HepG2 (cell line): ENCODE results near the gene PFDN2. TPM values are rescaled to one million over a fixed set of nuclear protein-coding genes. Genes with fewer than 3 reads are reported as not detected.

ENCODE experiments used
- DNMT1 ChIP-seq: sonication (generic); formaldehyde crosslinking; IDR thresholded peaks from 2 replicates; pipeline ENCODE4 v1.5.1; 2020; ENCODE audit warnings: mild to moderate bottlenecking, missing genetic modification reagents
- EP300 ChIP-seq, 3 experiments: sonication (generic) in 1 of 3; formaldehyde crosslinking in 1 of 3; IDR thresholded peaks; 2 replicates each; pipeline versions ENCODE4 v1.5.1 to v1.6.1; 2011 to 2020; ENCODE audit warnings: low read depth in 2 of 3, low read length in 2 of 3, borderline replicate concordance in 1 of 3, improper control_type of control experiment in 1 of 3, mild to moderate bottlenecking in 1 of 3, missing genetic modification reagents in 1 of 3, moderate library complexity in 1 of 3
- HES4 ChIP-seq: sonication (generic); formaldehyde crosslinking; IDR thresholded peaks from 2 replicates; pipeline ENCODE4 v1.9.0; 2021; ENCODE audit warnings: mild to moderate bottlenecking, missing genetic modification reagents, borderline replicate concordance
- HIVEP1 ChIP-seq: sonication (generic); formaldehyde crosslinking; IDR thresholded peaks from 2 replicates; pipeline ENCODE4 v1.4.0; 2020; ENCODE audit warnings: mild to moderate bottlenecking, missing genetic modification reagents
- HNF4A ChIP-seq: sonication (generic); formaldehyde crosslinking; IDR thresholded peaks from 2 replicates; pipeline ENCODE4 v1.4.0; 2020; ENCODE audit warnings: missing genetic modification reagents
- JDP2 ChIP-seq: sonication (generic); formaldehyde crosslinking; IDR thresholded peaks from 2 replicates; pipeline ENCODE4 v1.8.1; 2022; ENCODE audit warnings: missing genetic modification reagents, borderline replicate concordance
- KLF16 ChIP-seq, 2 experiments: sonication (generic) in 1 of 2; formaldehyde crosslinking in 1 of 2; IDR thresholded peaks; 2 replicates each; pipeline versions ENCODE4 v1.6.1 to v1.8.0; 2016 to 2023; ENCODE audit warnings: missing genetic modification reagents in 2 of 2, missing compliant biosample characterization in 1 of 2
- KMT2A ChIP-seq: sonication (generic); formaldehyde crosslinking; IDR thresholded peaks from 2 replicates; pipeline ENCODE4 v1.4.0; 2020; ENCODE audit warnings: missing genetic modification reagents
- NFE2L1 ChIP-seq: sonication (generic); formaldehyde crosslinking; IDR thresholded peaks from 2 replicates; pipeline ENCODE4 v1.4.0; 2020; ENCODE audit warnings: missing genetic modification reagents, mild to moderate bottlenecking, borderline replicate concordance
- ONECUT2 ChIP-seq: sonication (generic); formaldehyde crosslinking; IDR thresholded peaks from 2 replicates; pipeline ENCODE4 v1.4.0; 2020; ENCODE audit warnings: missing genetic modification reagents
- PHF8 ChIP-seq: sonication (generic); formaldehyde crosslinking; IDR thresholded peaks from 2 replicates; pipeline ENCODE4 v1.5.0; 2020; ENCODE audit warnings: missing genetic modification reagents
- PPARG ChIP-seq: conservative IDR thresholded peaks from 2 replicates; pipeline ENCODE4 v1.6.1; 2016; ENCODE audit warnings: missing biosample characterization, missing genetic modification reagents
- RARG ChIP-seq: sonication (generic); formaldehyde crosslinking; IDR thresholded peaks from 2 replicates; pipeline ENCODE4 v1.4.0; 2020; ENCODE audit warnings: low read depth, mild to moderate bottlenecking, missing genetic modification reagents
- SSRP1 ChIP-seq: IDR thresholded peaks from 2 replicates; pipeline ENCODE4 v1.6.1; 2016; ENCODE audit warnings: control low read depth
- ZMYM2 ChIP-seq: sonication (generic); formaldehyde crosslinking; IDR thresholded peaks from 2 replicates; pipeline ENCODE4 v1.8.0; 2022; ENCODE audit warnings: mild to moderate bottlenecking, missing genetic modification reagents
- ZNF260 ChIP-seq: sonication (generic); formaldehyde crosslinking; IDR thresholded peaks from 2 replicates; pipeline ENCODE4 v1.4.0; 2020; ENCODE audit warnings: missing genetic modification reagents, low read depth, mild to moderate bottlenecking, borderline replicate concordance
- ZNF367 ChIP-seq: sonication (generic); formaldehyde crosslinking; IDR thresholded peaks from 2 replicates; pipeline ENCODE4 v1.4.0; 2020; ENCODE audit warnings: missing genetic modification reagents, borderline replicate concordance
- ZNF563 ChIP-seq: sonication (generic); formaldehyde crosslinking; IDR thresholded peaks from 2 replicates; pipeline ENCODE4 v1.8.0; 2022; ENCODE audit warnings: mild to moderate bottlenecking, moderate library complexity, missing genetic modification reagents
- ZNF761 ChIP-seq: sonication (generic); formaldehyde crosslinking; conservative IDR thresholded peaks from 2 replicates; pipeline ENCODE4 v1.4.0; 2020; ENCODE audit warnings: mild to moderate bottlenecking, missing genetic modification reagents
- ZNF816 ChIP-seq: sonication (generic); formaldehyde crosslinking; IDR thresholded peaks from 2 replicates; pipeline ENCODE4 v1.8.0; 2022; ENCODE audit warnings: missing genetic modification reagents, mild to moderate bottlenecking, borderline replicate concordance
- ZNF883 ChIP-seq: sonication (generic); formaldehyde crosslinking; IDR thresholded peaks from 2 replicates; pipeline ENCODE4 v1.5.1; 2020; ENCODE audit warnings: mild to moderate bottlenecking, missing genetic modification reagents; ENCODE audit errors: not compliant biosample characterization
- polyA plus RNA-seq, 8 experiments: library from polyadenylated mRNA; depleted of rRNA in 3 of 8; stranded (reverse) in 7 of 8; unstranded in 1 of 8; fragments of >200 nt; fragmentation: Illumina TruSeq in 4 of 8; extraction: Trizol in 4 of 8; gene quantifications; 2 replicates each; pipeline versions ENCODE4 v1.2.1 to v1.2.3, GENCODE V29; 2011 to 2016; ENCODE audit warnings: low read depth in 4 of 8, missing spikeins in 1 of 8, mixed read lengths in 1 of 8; ENCODE audit not compliant: insufficient read depth in 1 of 8
- total RNA-seq, 5 experiments: library from RNA; depleted of rRNA; stranded (reverse); fragments of >200 nt; fragmentation: Illumina TruSeq; extraction: Trizol; gene quantifications; 2 replicates each; pipeline ENCODE4 v1.2.3, GENCODE V29; 2016; ENCODE audit warnings: low read depth in 1 of 5
- TF ChIP-seq, protein P1 (sequence below): sonication (generic); formaldehyde crosslinking; IDR thresholded peaks from 2 replicates; pipeline ENCODE4 v1.9.0; 2021; ENCODE audit warnings: missing genetic modification reagents, borderline replicate concordance
- TF ChIP-seq, protein P2 (sequence below): sonication (generic); formaldehyde crosslinking; IDR thresholded peaks from 2 replicates; pipeline ENCODE4 v1.4.0; 2020; ENCODE audit warnings: missing genetic modification reagents
- TF ChIP-seq, protein P3 (sequence below): sonication (generic); formaldehyde crosslinking; IDR thresholded peaks from 2 replicates; pipeline ENCODE4 v1.8.0; 2023; ENCODE audit warnings: mild to moderate bottlenecking, missing genetic modification reagents
- TF ChIP-seq, protein P4 (sequence below): sonication (generic); formaldehyde crosslinking; IDR thresholded peaks from 2 replicates; pipeline ENCODE4 v1.5.0; 2020; ENCODE audit warnings: missing genetic modification reagents

The PFDN2 gene
- total and polyA plus RNA-seq, 2 of the 13 experiments (the other 11 are each of a cell fraction or from before 2014, with no cell fraction given) = 62.6 to 63.6 TPM

DNA sequence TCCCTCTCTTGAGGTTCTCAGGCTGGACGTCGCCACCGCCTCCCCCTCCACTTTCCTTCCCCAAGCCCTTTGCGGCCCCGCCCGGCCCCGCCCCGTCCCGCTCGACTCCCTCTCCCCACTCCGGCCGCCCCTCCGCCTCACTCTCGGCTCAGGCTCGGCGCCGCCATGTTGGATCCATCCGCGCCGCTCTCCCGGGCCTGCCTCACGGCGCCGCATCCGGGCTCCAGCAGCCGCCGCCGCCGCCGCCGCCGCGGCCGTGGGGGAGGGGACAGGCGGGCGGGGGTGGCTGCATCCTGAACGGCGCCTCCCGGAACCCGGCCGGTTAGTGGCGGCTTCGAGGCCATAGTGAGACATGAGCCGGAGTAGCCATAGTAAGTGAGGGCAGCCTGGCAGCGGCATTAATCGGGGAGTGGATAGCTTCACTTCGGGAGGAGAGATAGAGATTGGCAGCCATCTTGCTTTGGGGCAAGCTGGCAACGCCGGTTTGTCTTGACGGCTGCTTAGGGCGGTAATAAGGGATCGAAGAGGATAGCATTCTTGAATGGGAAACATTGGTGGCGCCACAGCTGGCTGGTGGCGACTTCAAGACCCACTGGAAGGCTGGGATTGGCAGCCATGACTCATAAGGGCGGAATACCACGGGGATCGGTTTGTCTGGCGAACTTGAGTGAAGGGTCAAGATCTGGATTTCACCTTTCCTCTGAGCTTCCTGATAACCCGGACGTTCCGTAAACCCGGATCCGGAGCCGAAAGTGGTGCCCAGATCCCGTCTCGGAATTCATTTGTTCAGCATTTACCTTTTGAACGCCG lies 14.8 kb upstream of the PFDN2 start, which contains the start of gene DEDD (continued):
- TF ChIP-seq RARG (CRISPR knock-in tag) (no peak), SSRP1 (CRISPR knock-in tag) (no peak), PPARG (no peak), ZMYM2 (CRISPR knock-in tag) (no peak), ZNF883 (CRISPR knock-in tag) (no peak), ZNF816 (CRISPR knock-in tag) (no peak), KLF16 (CRISPR knock-in tag; IDR thresholded peaks at IDR 0.05) (no peak), PHF8 (CRISPR knock-in tag) (peak; percentile 29; the same call in 1 of the 2 replicates), HNF4A (CRISPR knock-in tag) (no peak), ZNF260 (no peak), ONECUT2 (CRISPR knock-in tag) (0 out of 2 replicates have a peak, but pooled peaks have one; percentile 13), EP300 (IDR thresholded peaks at IDR 0.05; ENCODE audit: low read depth in 2 of 2, low read length in 2 of 2) (no peak), EP300 (CRISPR knock-in tag; IDR thresholded peaks at IDR 0.05; ENCODE audit: borderline replicate concordance) (no peak), ZNF367 (no peak), HIVEP1 (CRISPR knock-in tag) (no peak), JDP2 (CRISPR knock-in tag) (no peak), KMT2A (CRISPR knock-in tag) (no peak), NFE2L1 (CRISPR knock-in tag) (no peak), HES4 (CRISPR knock-in tag) (no peak), DNMT1 (CRISPR knock-in tag) (no peak), ZNF761 (CRISPR knock-in tag) (no peak), ZNF563 (CRISPR knock-in tag) (no peak; the same call in 1 of the 2 replicates)
- TF ChIP-seq, protein P1, sequence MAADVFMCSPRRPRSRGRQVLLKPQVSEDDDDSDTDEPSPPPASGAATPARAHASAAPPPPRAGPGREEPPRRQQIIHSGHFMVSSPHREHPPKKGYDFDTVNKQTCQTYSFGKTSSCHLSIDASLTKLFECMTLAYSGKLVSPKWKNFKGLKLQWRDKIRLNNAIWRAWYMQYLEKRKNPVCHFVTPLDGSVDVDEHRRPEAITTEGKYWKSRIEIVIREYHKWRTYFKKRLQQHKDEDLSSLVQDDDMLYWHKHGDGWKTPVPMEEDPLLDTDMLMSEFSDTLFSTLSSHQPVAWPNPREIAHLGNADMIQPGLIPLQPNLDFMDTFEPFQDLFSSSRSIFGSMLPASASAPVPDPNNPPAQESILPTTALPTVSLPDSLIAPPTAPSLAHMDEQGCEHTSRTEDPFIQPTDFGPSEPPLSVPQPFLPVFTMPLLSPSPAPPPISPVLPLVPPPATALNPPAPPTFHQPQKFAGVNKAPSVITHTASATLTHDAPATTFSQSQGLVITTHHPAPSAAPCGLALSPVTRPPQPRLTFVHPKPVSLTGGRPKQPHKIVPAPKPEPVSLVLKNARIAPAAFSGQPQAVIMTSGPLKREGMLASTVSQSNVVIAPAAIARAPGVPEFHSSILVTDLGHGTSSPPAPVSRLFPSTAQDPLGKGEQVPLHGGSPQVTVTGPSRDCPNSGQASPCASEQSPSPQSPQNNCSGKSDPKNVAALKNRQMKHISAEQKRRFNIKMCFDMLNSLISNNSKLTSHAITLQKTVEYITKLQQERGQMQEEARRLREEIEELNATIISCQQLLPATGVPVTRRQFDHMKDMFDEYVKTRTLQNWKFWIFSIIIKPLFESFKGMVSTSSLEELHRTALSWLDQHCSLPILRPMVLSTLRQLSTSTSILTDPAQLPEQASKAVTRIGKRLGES = no peak
- TF ChIP-seq, protein P2, sequence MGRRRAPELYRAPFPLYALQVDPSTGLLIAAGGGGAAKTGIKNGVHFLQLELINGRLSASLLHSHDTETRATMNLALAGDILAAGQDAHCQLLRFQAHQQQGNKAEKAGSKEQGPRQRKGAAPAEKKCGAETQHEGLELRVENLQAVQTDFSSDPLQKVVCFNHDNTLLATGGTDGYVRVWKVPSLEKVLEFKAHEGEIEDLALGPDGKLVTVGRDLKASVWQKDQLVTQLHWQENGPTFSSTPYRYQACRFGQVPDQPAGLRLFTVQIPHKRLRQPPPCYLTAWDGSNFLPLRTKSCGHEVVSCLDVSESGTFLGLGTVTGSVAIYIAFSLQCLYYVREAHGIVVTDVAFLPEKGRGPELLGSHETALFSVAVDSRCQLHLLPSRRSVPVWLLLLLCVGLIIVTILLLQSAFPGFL (CRISPR knock-in tag) = no peak
- TF ChIP-seq, protein P3, sequence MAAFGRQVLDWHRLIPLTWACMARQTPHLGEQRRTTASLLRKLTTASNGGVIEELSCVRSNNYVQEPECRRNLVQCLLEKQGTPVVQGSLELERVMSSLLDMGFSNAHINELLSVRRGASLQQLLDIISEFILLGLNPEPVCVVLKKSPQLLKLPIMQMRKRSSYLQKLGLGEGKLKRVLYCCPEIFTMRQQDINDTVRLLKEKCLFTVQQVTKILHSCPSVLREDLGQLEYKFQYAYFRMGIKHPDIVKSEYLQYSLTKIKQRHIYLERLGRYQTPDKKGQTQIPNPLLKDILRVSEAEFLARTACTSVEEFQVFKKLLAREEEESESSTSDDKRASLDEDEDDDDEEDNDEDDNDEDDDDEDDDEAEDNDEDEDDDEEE (CRISPR knock-in tag) = no peak
- TF ChIP-seq, protein P4, sequence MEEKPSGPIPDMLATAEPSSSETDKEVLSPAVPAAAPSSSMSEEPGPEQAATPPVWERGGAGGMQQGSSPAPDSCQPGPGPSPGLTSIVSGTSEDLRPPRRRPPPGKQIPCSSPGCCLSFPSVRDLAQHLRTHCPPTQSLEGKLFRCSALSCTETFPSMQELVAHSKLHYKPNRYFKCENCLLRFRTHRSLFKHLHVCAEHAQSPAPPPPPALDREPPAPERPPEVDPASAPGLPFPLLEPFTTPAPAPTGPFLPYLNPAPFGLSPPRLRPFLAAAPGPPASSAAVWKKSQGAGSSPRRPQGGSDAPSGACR = no peak
